CD14-positive monocyte (primary cell): ENCODE data around the gene PTGR3. TPM values are rescaled to one million over a fixed set of nuclear protein-coding genes. Genes with fewer than 3 reads are reported as not detected.
A peak's percentile ranks its signal among the peaks of the same experiment; 100 is the strongest.

Source experiments
- DNase-seq, 3 donors: peaks; one replicate each; pipeline ENCODE4 v3.0.0-alpha.2; 2011 to 2022
- H2AFZ ChIP-seq: 2 replicates; pipeline ENCODE4 v1.6.0; 2012; ENCODE audit warnings: mild to moderate bottlenecking, low read depth, low read length, inconsistent platforms; ENCODE audit not compliant: insufficient read depth, poor library complexity, severe bottlenecking
- H3K27ac ChIP-seq, 2 donors: 1 replicate in 1 of 2; 2 replicates in 1 of 2; pipeline ENCODE4 v1.5.1; 2012 to 2013; ENCODE audit warnings: low read length in 2 of 2, control low read depth in 1 of 2, inconsistent platforms in 1 of 2, low read depth in 1 of 2, mild to moderate bottlenecking in 1 of 2
- H3K27me3 ChIP-seq, 2 donors: one replicate each; pipeline versions ENCODE4 v1.6.0 to v1.6.1; 2011 to 2013; ENCODE audit warnings: low read length in 2 of 2; ENCODE audit not compliant: control insufficient read depth in 2 of 2, insufficient read depth in 2 of 2
- H3K36me3 ChIP-seq, 2 donors: replicated peaks in 1 of 2; 1 replicate in 1 of 2; 2 replicates in 1 of 2; pipeline versions ENCODE4 v1.5.1 to v1.6.1; 2012 to 2013; ENCODE audit warnings: low read length in 2 of 2, control low read depth in 1 of 2, inconsistent platforms in 1 of 2, mild to moderate bottlenecking in 1 of 2; ENCODE audit not compliant: insufficient read depth in 2 of 2, control insufficient read depth in 1 of 2
- H3K4me1 ChIP-seq, 2 donors: 1 replicate in 1 of 2; 2 replicates in 1 of 2; pipeline versions ENCODE4 v1.5.1 to v1.6.1; 2012 to 2013; ENCODE audit warnings: low read length in 2 of 2, control low read depth in 1 of 2, inconsistent platforms in 1 of 2, mild to moderate bottlenecking in 1 of 2, moderate library complexity in 1 of 2; ENCODE audit not compliant: insufficient read depth in 2 of 2, control insufficient read depth in 1 of 2
- H3K4me2 ChIP-seq: replicated peaks from 2 replicates; pipeline ENCODE3; 2012; ENCODE audit warnings: low read length, moderate library complexity, mild to moderate bottlenecking; ENCODE audit not compliant: poor library complexity, severe bottlenecking; ENCODE audit errors: extremely low read depth
- H3K4me3 ChIP-seq, 3 experiments: fragments of 200-600 bp in 1 of 3; sonication (generic) in 1 of 3; replicated peaks in 1 of 3; 1 replicate in 2 of 3; 2 replicates in 1 of 3; pipeline ENCODE4 v1.5.1; 2011 to 2013; ENCODE audit warnings: low read length in 3 of 3, mild to moderate bottlenecking in 3 of 3, control low read depth in 2 of 3, low read depth in 2 of 3, inconsistent platforms in 1 of 3, moderate library complexity in 1 of 3
- H3K79me2 ChIP-seq: 2 replicates; pipeline ENCODE4 v1.6.0; 2012; ENCODE audit warnings: mild to moderate bottlenecking, control low read depth, inconsistent platforms, low read length, moderate library complexity; ENCODE audit not compliant: insufficient read depth
- H3K9ac ChIP-seq: 2 replicates; pipeline ENCODE4 v1.6.0; 2017; ENCODE audit warnings: low read length, mild to moderate bottlenecking; ENCODE audit not compliant: insufficient read depth, poor library complexity, severe bottlenecking
- H3K9me3 ChIP-seq, 2 donors: replicated peaks in 1 of 2; 1 replicate in 1 of 2; 2 replicates in 1 of 2; pipeline versions ENCODE4 v1.5.1 to v1.6.1; 2012 to 2013; ENCODE audit warnings: low read length in 2 of 2, control low read depth in 1 of 2; ENCODE audit not compliant: control insufficient read depth in 1 of 2, insufficient read depth in 1 of 2
- H4K20me1 ChIP-seq: 2 replicates; pipeline ENCODE4 v1.6.0; 2012; ENCODE audit warnings: mild to moderate bottlenecking, low read length, control low read depth, moderate library complexity; ENCODE audit not compliant: insufficient read depth
- H3K27ac Mint-ChIP-seq, 7 donors: one replicate each; pipeline ENCODE4 v1.8.0; 2020; ENCODE audit warnings: mild to moderate bottlenecking in 7 of 7, mixed read lengths in 7 of 7, moderate library complexity in 6 of 7, inconsistent platforms in 2 of 7
- H3K27me3 Mint-ChIP-seq, 3 donors: one replicate each; pipeline ENCODE4 v1.8.0; 2021 to 2022; ENCODE audit warnings: low read depth in 3 of 3, mild to moderate bottlenecking in 3 of 3, mixed read lengths in 3 of 3, moderate library complexity in 3 of 3, inconsistent platforms in 1 of 3
- H3K36me3 Mint-ChIP-seq, 2 donors: one replicate each; pipeline ENCODE4 v1.8.0; 2020; ENCODE audit warnings: mixed read lengths in 2 of 2, inconsistent platforms in 1 of 2, mild to moderate bottlenecking in 1 of 2
- H3K4me1 Mint-ChIP-seq: one replicate; pipeline ENCODE4 v1.8.0; 2020; ENCODE audit warnings: mild to moderate bottlenecking, mixed read lengths
- H3K4me3 Mint-ChIP-seq, 2 donors: one replicate each; pipeline ENCODE4 v1.8.0; 2020; ENCODE audit warnings: mild to moderate bottlenecking in 2 of 2, mixed read lengths in 2 of 2, moderate library complexity in 1 of 2
- H3K9me3 Mint-ChIP-seq, 7 donors: one replicate each; pipeline ENCODE4 v1.8.0; 2020 to 2022; ENCODE audit warnings: mixed read lengths in 7 of 7, mild to moderate bottlenecking in 6 of 7, moderate library complexity in 6 of 7, inconsistent platforms in 2 of 7
- WGBS: methylation state at CpG from one replicate; pipeline ENCODE4 v1.1.5; 2013; ENCODE audit warnings: missing lambda C conversion rate; ENCODE audit not compliant: insufficient coverage; 5-methylcytosine and 5-hydroxymethylcytosine counted together
- intact Hi-C, 2 donors: fragments of 100-400 bp; cut with micrococcal nuclease; formaldehyde crosslinking; loops; one replicate each; pipeline versions ENCODE4 v1.15.0 to v1.15.1; 2023
- polyA plus RNA-seq, 3 donors: library from polyadenylated mRNA; depleted of rRNA in 1 of 3; unstranded in 2 of 3; stranded (reverse) in 1 of 3; fragments of 300-500 nt in 2 of 3; fragments of >200 nt in 1 of 3; fragmentation: Illumina TruSeq in 2 of 3; gene quantifications; 1 replicate in 2 of 3; 2 replicates in 1 of 3; pipeline ENCODE4 v1.2.3, GENCODE V29; 2012 to 2021
- TF ChIP-seq, protein P1 (sequence below): fragments of 200-600 bp; IDR thresholded peaks from one replicate; pipeline ENCODE4 v1.8.0; 2022; ENCODE audit warnings: antibody characterized with exemption, mild to moderate bottlenecking

PTGR3 gene
- polyA plus RNA-seq, 3 donors: 15.5 to 27.5 (median 23.6) TPM

DNA sequence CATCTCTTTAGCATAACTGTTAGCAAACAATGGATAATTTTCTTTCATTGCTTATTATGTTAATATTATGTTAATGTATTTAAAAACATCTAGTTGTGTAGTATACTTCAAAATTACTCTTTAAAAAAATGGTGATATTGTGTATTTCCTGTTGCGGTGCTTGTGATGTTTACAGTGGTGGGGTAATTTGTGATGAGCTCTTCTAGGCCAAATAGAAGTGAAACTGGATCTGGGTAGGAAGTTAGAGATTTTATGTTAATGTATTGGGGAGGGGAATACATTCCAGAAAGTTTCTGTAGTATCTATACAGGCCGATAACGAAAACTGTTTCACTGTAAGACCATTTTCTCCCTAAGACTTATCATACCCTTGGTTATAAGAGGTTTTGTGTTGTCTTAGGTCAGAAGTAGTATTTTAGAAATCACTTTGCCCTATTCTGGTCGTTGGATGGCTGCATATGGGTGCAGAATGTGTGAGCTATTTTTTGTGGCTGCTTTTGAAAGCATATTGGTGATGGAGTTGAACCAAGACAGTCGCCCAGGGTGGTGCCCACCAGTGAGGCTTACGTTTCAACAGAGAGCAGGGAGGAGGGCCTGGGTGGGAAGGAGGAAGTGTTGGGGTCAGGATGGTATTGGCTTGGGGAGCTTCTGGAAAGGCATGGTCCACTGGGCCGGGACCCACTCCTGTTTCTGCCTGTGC is 7.4 kb upstream of the PTGR3 start:
- H4K20me1 ChIP-seq: peaks cover 22% of the 10 kb centered on the region
- TF ChIP-seq, protein P1, sequence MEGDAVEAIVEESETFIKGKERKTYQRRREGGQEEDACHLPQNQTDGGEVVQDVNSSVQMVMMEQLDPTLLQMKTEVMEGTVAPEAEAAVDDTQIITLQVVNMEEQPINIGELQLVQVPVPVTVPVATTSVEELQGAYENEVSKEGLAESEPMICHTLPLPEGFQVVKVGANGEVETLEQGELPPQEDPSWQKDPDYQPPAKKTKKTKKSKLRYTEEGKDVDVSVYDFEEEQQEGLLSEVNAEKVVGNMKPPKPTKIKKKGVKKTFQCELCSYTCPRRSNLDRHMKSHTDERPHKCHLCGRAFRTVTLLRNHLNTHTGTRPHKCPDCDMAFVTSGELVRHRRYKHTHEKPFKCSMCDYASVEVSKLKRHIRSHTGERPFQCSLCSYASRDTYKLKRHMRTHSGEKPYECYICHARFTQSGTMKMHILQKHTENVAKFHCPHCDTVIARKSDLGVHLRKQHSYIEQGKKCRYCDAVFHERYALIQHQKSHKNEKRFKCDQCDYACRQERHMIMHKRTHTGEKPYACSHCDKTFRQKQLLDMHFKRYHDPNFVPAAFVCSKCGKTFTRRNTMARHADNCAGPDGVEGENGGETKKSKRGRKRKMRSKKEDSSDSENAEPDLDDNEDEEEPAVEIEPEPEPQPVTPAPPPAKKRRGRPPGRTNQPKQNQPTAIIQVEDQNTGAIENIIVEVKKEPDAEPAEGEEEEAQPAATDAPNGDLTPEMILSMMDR: no peak
- peak overlapping the region; percentile 54 to 94 (median 89) for H3K27ac Mint-ChIP-seq
- H3K36me3 ChIP-seq: no peaks in the 10 kb centered on the region
- no peak overlapping the region for H3K9ac ChIP-seq
- H3K79me2 ChIP-seq: peaks cover 89% of the 10 kb centered on the region
- peaks cover 23 to 41% of the 10 kb centered on the region in 2 donors for H3K4me1 ChIP-seq
- peak overlapping the region in 1 of 3 experiments; percentile 62 for H3K4me3 ChIP-seq
- peak overlapping the region; percentile 22 for H2AFZ ChIP-seq
- WGBS: 45% methylated on average over 4 of the region's 7 CpGs
- peaks cover 0 to 4% (median 0%) of the 10 kb centered on the region in 3 donors for H3K27me3 Mint-ChIP-seq
- intact Hi-C loops: no loop called here
- H3K4me3 Mint-ChIP-seq: peak overlapping the region in 1 of 2 donors; percentile 54
- H3K9me3 Mint-ChIP-seq: no peaks in the 10 kb centered on the region
- peak overlapping the region; percentile 50 for H3K4me2 ChIP-seq
- no peaks in the 10 kb centered on the region for H3K9me3 ChIP-seq
- no peaks in the 10 kb centered on the region for H3K27me3 ChIP-seq
- peaks cover 3 to 12% of the 10 kb centered on the region in 2 donors for H3K36me3 Mint-ChIP-seq
- H3K4me1 Mint-ChIP-seq: peaks cover 41% of the 10 kb centered on the region
- peak overlapping the region; percentile 60 to 84 for H3K27ac ChIP-seq
- DNase-seq: peak; percentile 26 to 44 (median 31)

- H3K9ac ChIP-seq: no peak overlapping the region
- H2AFZ ChIP-seq: no peak overlapping the region
- Mint-ChIP-seq H3K9me3 (no peaks in the 10 kb centered on the region), H3K36me3 (peaks cover 3 to 9% of the 10 kb centered on the region in 2 donors), H3K27me3 (peaks cover 0 to 2% (median 0%) of the 10 kb centered on the region in 3 donors), H3K4me1 (peaks cover 41% of the 10 kb centered on the region), H3K27ac (peak overlapping the region in 5 of 7 donors; percentile 59 to 80 (median 72)), H3K4me3 (no peak overlapping the region)
- H4K20me1 ChIP-seq: peaks cover 17% of the 10 kb centered on the region
- no peaks in the 10 kb centered on the region for H3K27me3 ChIP-seq
- H3K4me3 ChIP-seq: no peak overlapping the region
- peaks cover 89% of the 10 kb centered on the region for H3K79me2 ChIP-seq
- no peaks in the 10 kb centered on the region for H3K9me3 ChIP-seq
- TF ChIP-seq, protein P1: no peak
- H3K27ac ChIP-seq: peak overlapping the region in 1 of 2 donors; percentile 39
- H3K4me2 ChIP-seq: no peak overlapping the region
- WGBS: no CpG with 5 or more reads among the region's 4 CpGs
- no peak for DNase-seq
- intact Hi-C loops: no loop called here
- peaks cover 23 to 41% of the 10 kb centered on the region in 2 donors for H3K4me1 ChIP-seq
- H3K36me3 ChIP-seq: no peaks in the 10 kb centered on the region
Observed at GRCh38 chr18:75215663-75216062, 6.7 kb upstream of the PTGR3 start.
